ENCODE results near the gene L3MBTL4. TPM values are rescaled to one million over a fixed set of nuclear protein-coding genes. Genes with fewer than 3 reads are reported as not detected.

Gene L3MBTL4
- total and polyA plus RNA-seq, 3 experiments from 2014 or later = 0.07 to 0.18 (median 0.13) TPM

GRCh38 chr18:5912566-5912965 lies 502.1 kb downstream of the L3MBTL4 start:
- ChIA-PET POLR2A (no interaction called here), CTCF (no interaction called here)
- no peaks in the 10 kb centered on the region for H3K9me3 ChIP-seq (ENCODE audit: low read length)

GRCh38 chr18:5909125-5909524 lies 505.6 kb downstream of the L3MBTL4 start:
- no peaks in the 10 kb centered on the region for H3K9me3 ChIP-seq (ENCODE audit: low read length)
- CTCF ChIA-PET = no interaction called here
- H3K4me1 Mint-ChIP-seq = no peaks in the 10 kb centered on the region
- H3K4me1 ChIP-seq (ENCODE audit: insufficient read depth, low read length) = no peaks in the 10 kb centered on the region
- H3K4me3 Mint-ChIP-seq = no peak overlapping the region
- no peak overlapping the region for H3K4me3 ChIP-seq (ENCODE audit: low read length)
- no peaks in the 10 kb centered on the region for H3K36me3 Mint-ChIP-seq
- H3K27me3 Mint-ChIP-seq = peaks cover 0 to 3% of the 10 kb centered on the region in 2 donors
- H3K9me3 Mint-ChIP-seq = peaks cover 0 to 5% (median 1%) of the 10 kb centered on the region in 5 donors
- no peaks in the 10 kb centered on the region for H3K36me3 ChIP-seq (ENCODE audit: insufficient read depth, low read length)
- DNase-seq = no peak
- H3K27me3 ChIP-seq (ENCODE audit: insufficient read depth, low read length, poor library complexity, severe bottlenecking) = no peaks in the 10 kb centered on the region
- POLR2A ChIA-PET = no interaction called here
- H3K27ac Mint-ChIP-seq = no peak overlapping the region
- H3K27ac ChIP-seq (ENCODE audit: low read depth, low read length) = no peak overlapping the region

More at GRCh38 chr18:5912566-5912965, 502.1 kb downstream of the L3MBTL4 start:
- Mint-ChIP-seq H3K36me3 (peaks cover 0 to 1% (median 0%) of the 10 kb centered on the region in 3 donors), H3K27me3 (peaks cover 0 to 3% of the 10 kb centered on the region in 2 donors), H3K27ac (no peak overlapping the region), H3K4me3 (no peak overlapping the region), H3K9me3 (peaks cover 0 to 2% (median 0%) of the 10 kb centered on the region in 5 donors), H3K4me1 (no peaks in the 10 kb centered on the region)
- no peak for DNase-seq
- no peaks in the 10 kb centered on the region for H3K4me1 ChIP-seq (ENCODE audit: insufficient read depth, low read length)
- H3K4me3 ChIP-seq (ENCODE audit: low read length) = no peak overlapping the region
- H3K36me3 ChIP-seq (ENCODE audit: insufficient read depth, low read length) = no peaks in the 10 kb centered on the region
- no peaks in the 10 kb centered on the region for H3K27me3 ChIP-seq (ENCODE audit: insufficient read depth, low read length, poor library complexity, severe bottlenecking)
- no peak overlapping the region for H3K27ac ChIP-seq (ENCODE audit: low read depth, low read length)

Measured in CD8-positive, alpha-beta memory T cell (primary cell).